Gastrocnemius medialis (tissue), 4 donors: Measurements from ENCODE around the gene ST8SIA2. TPM values are rescaled to one million over a fixed set of nuclear protein-coding genes. Genes with fewer than 3 reads are reported as not detected.
A peak's percentile ranks its signal among the peaks of the same experiment; 100 is the strongest.

Experiments used
- ATAC-seq, 2 donors: fragments of 150-250 bp; one replicate each; pipeline ENCODE4 v1.9.1; 2016
- DNase-seq, 2 donors: peaks; one replicate each; pipeline ENCODE4 v3.0.0-alpha.2; 2019
- H3K27ac ChIP-seq, 4 donors: fragments of 200-600 bp; sonication (generic); 1 replicate in 1 of 4; 2 replicates in 3 of 4; pipeline ENCODE4 v1.5.1; 2016 to 2018; ENCODE audit warnings: mild to moderate bottlenecking in 2 of 4, moderate library complexity in 1 of 4
- H3K27me3 ChIP-seq, 3 donors: fragments of 200-600 bp; sonication (generic) in 2 of 3; 1 replicate in 1 of 3; 2 replicates in 2 of 3; pipeline versions ENCODE4 v1.5.1 to v1.6.0; 2016 to 2019; ENCODE audit warnings: mild to moderate bottlenecking in 1 of 3, moderate library complexity in 1 of 3
- H3K36me3 ChIP-seq, 2 donors: fragments of 200-600 bp; sonication (generic) in 1 of 2; one replicate each; pipeline ENCODE4 v1.5.1; 2017 to 2018
- H3K4me1 ChIP-seq, 2 donors: fragments of 200-600 bp; sonication (generic) in 1 of 2; one replicate each; pipeline ENCODE4 v1.5.1; 2016 to 2017; ENCODE audit warnings: mild to moderate bottlenecking in 2 of 2
- H3K4me3 ChIP-seq, 4 donors: fragments of 200-600 bp; sonication (generic) in 3 of 4; 1 replicate in 1 of 4; 2 replicates in 3 of 4; pipeline ENCODE4 v1.5.1; 2016 to 2019; ENCODE audit warnings: mild to moderate bottlenecking in 2 of 4
- H3K9me3 ChIP-seq, 3 donors: fragments of 200-600 bp; sonication (generic) in 2 of 3; 1 replicate in 1 of 3; 2 replicates in 2 of 3; pipeline ENCODE4 v1.5.1; 2016 to 2019
- CTCF ChIP-seq, 5 experiments: fragments of 450-650 bp in 3 of 5; fragments of 200-600 bp in 2 of 5; sonication (generic) in 2 of 5; IDR thresholded peaks in 4 of 5; conservative IDR thresholded peaks in 1 of 5; 1 replicate in 4 of 5; 2 replicates in 1 of 5; pipeline ENCODE4 v1.5.1; 2016 to 2019; ENCODE audit warnings: antibody characterized with exemption in 5 of 5, mild to moderate bottlenecking in 3 of 5, moderate library complexity in 3 of 5
- POLR2A ChIP-seq, 2 donors: fragments of 450-650 bp; IDR thresholded peaks; one replicate each; pipeline ENCODE4 v1.6.1; 2017; ENCODE audit warnings: antibody characterized with exemption in 2 of 2, mild to moderate bottlenecking in 2 of 2, moderate library complexity in 2 of 2
- in situ Hi-C, 4 donors: fragments of 200-750 bp; cut with MboI; loops; one replicate each; pipeline versions ENCODE4 v1.15.0 to v1.8.0; 2017; ENCODE audit warnings: low sequenced_read_pairs in 4 of 4
- intact Hi-C: fragments of 100-400 bp; cut with DNase I; formaldehyde crosslinking; loops from one replicate; pipeline ENCODE4 v1.15.1; 2023; ENCODE audit warnings: low total_unique reads
- total RNA-seq, 4 donors: library from RNA; depleted of rRNA; stranded (reverse); fragments of >200 nt; gene quantifications; one replicate each; pipeline versions ENCODE4 v1.1.0 to v1.2.3, GENCODE V29; 2016

Gene ST8SIA2
- total RNA-seq, 4 donors from 2014 or later, result not detected

DNA sequence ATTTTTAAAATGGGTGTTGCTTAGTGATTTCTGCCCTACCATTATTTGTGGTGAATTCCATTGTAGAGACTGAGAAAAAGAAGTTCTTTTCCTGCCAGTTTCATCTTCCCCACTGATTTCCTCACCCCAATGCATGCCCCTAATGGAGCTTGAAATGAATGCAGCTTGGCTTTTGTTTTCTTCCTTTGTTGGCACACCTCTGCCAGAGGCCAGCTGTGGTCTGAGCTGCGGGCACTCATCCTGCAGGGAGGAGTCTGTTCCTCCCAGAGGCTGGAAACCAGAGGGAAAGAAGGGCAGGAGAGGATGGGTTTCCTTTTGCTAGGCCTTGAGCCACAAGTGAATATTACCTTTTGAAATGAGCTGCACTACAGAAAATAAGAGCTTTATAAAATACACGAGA is 9.3 kb upstream of the ST8SIA2 start:
- DNase-seq (no peak), ATAC-seq (no peak)
- no peaks in the 10 kb centered on the region for H3K9me3 ChIP-seq
- no peaks in the 10 kb centered on the region for H3K4me1 ChIP-seq
- no peak for TF ChIP-seq CTCF (IDR thresholded peaks at IDR 0.05 in 4 of 5, conservative IDR thresholded peaks at IDR 0.05 in 1 of 5)
- no peak for TF ChIP-seq POLR2A (IDR thresholded peaks at IDR 0.05)
- no peak overlapping the region for H3K4me3 ChIP-seq
- H3K27ac ChIP-seq, result no peak overlapping the region
- intact Hi-C loops, result no loop called here
- H3K36me3 ChIP-seq, result no peaks in the 10 kb centered on the region
- H3K27me3 ChIP-seq, result peaks cover 0 to 8% (median 6%) of the 10 kb centered on the region in 3 donors
- in situ Hi-C loops, result loop anchor here in 2 of 4 donors (25.0 kb wide), 2 partner anchors 272 to 328 kb away; no protein-coding TSS in a partner anchor

GRCh38 chr15:92385096-92385495 is 8.6 kb upstream of the ST8SIA2 start:
- intact Hi-C loops (no loop called here), in situ Hi-C loops (loop anchor here in 2 of 4 donors (25.0 kb wide), 2 partner anchors 273 to 327 kb away; no protein-coding TSS in a partner anchor)
- DNase-seq (no peak), ATAC-seq (no peak)
- no peaks in the 10 kb centered on the region for H3K36me3 ChIP-seq
- H3K27ac ChIP-seq, result no peak overlapping the region
- H3K4me1 ChIP-seq, result no peaks in the 10 kb centered on the region
- peaks cover 0 to 8% (median 6%) of the 10 kb centered on the region in 3 donors for H3K27me3 ChIP-seq
- H3K4me3 ChIP-seq, result no peak overlapping the region
- no peak for TF ChIP-seq CTCF (IDR thresholded peaks at IDR 0.05 in 4 of 5, conservative IDR thresholded peaks at IDR 0.05 in 1 of 5)
- TF ChIP-seq POLR2A (IDR thresholded peaks at IDR 0.05), result no peak
- H3K9me3 ChIP-seq, result no peaks in the 10 kb centered on the region

DNA sequence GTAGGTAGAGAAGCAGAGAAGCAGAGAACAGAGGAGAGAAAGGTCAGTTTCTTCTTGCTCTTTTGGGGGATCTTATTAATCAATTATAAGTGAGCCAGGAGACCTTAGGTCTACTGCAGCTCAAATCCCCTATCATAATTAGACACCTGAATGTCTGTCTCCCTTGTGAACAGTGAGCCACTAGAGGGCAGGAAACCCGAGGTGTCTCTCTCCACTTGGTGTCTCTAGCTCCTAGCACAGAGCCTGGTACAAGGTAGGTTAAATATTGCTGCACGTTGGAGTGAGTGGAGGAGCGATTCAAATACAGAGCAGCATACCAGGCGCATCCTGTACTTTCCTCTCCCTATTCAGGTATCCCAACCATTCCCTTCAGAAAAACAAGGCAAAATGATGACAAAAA is 2.0 kb upstream of the ST8SIA2 start:
- Histone ChIP-seq H3K4me3 (no peak overlapping the region), H3K4me1 (peaks cover 0 to 7% of the 10 kb centered on the region in 2 donors), H3K9me3 (no peaks in the 10 kb centered on the region), H3K36me3 (no peaks in the 10 kb centered on the region), H3K27me3 (peaks cover 31 to 43% (median 40%) of the 10 kb centered on the region in 3 donors), H3K27ac (no peak overlapping the region)
- TF ChIP-seq CTCF (IDR thresholded peaks at IDR 0.05 in 4 of 5, conservative IDR thresholded peaks at IDR 0.05 in 1 of 5), result peak; percentile 7 to 44 (median 18)
- no peak for TF ChIP-seq POLR2A (IDR thresholded peaks at IDR 0.05)
- intact Hi-C loops, result no loop called here
- in situ Hi-C loops, result loop anchor here in 2 of 4 donors (25.0 kb wide), 2 partner anchors 279 to 321 kb away; no protein-coding TSS in a partner anchor
- ATAC-seq, result peak; percentile 53 to 70
- DNase-seq, result no peak

DNA sequence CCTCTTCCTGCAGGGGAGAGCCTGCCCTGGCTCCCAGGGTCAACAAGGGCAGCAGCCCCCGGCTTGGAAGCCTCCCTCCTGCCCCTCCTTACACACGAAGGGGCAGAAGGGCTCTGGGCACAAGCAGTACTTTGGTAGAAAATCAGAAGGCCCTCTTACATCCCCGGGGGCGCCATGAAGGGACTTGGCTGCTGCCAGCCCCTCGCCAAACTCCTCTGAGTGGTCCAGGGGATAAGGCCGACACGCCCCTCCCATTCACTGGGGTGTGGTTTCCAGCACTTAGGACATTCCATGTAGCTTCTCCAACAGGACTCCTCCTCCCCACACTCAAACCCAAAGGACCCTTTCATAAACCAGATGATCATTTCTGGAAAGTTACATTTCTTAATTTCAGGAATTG is 1.2 kb upstream of the ST8SIA2 start:
- Histone ChIP-seq H3K4me3 (no peak overlapping the region), H3K9me3 (no peaks in the 10 kb centered on the region), H3K27me3 (peaks cover 31 to 40% (median 35%) of the 10 kb centered on the region in 3 donors), H3K4me1 (peaks cover 0 to 7% of the 10 kb centered on the region in 2 donors), H3K27ac (no peak overlapping the region), H3K36me3 (no peaks in the 10 kb centered on the region)
- TF ChIP-seq CTCF (IDR thresholded peaks at IDR 0.05 in 4 of 5, conservative IDR thresholded peaks at IDR 0.05 in 1 of 5) (no peak), POLR2A (IDR thresholded peaks at IDR 0.05) (no peak)
- intact Hi-C loops (no loop called here), in situ Hi-C loops (loop anchor here in 2 of 4 donors (25.0 kb wide), 2 partner anchors 280 to 320 kb away; no protein-coding TSS in a partner anchor)
- ATAC-seq (no peak), DNase-seq (no peak)

DNA sequence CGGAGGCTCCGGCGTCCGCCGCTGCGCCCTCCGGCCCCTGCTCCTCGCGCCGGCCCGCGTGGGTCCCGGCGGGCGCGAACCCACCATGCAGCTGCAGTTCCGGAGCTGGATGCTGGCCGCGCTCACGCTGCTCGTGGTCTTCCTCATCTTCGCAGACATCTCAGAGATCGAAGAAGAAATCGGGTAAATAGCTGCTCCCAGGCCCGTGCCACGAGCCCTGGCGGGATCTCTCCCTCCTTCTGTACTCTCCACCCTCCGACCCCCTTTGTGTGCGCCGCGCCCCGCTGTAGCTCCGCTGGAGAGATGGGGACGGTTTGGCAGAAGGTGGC is 263 bp downstream of the ST8SIA2 start:
- Histone ChIP-seq H3K4me1 (peaks cover 0 to 7% of the 10 kb centered on the region in 2 donors), H3K27ac (no peak overlapping the region), H3K9me3 (no peaks in the 10 kb centered on the region), H3K4me3 (peak overlapping the region; percentile 36 to 47 (median 42)), H3K36me3 (no peaks in the 10 kb centered on the region), H3K27me3 (peaks cover 31 to 34% (median 34%) of the 10 kb centered on the region in 3 donors)
- TF ChIP-seq POLR2A (IDR thresholded peaks at IDR 0.05) (no peak), CTCF (IDR thresholded peaks at IDR 0.05 in 4 of 5, conservative IDR thresholded peaks at IDR 0.05 in 1 of 5) (no peak)
- DNase-seq (no peak), ATAC-seq (peak in 1 of 2 donors; percentile 13)
- intact Hi-C loops (no loop called here), in situ Hi-C loops (loop anchor here in 2 of 4 donors (25.0 kb wide), 2 partner anchors 282 to 318 kb away; no protein-coding TSS in a partner anchor)
